Thymus (tissue), 11 donors: ENCODE data around the gene RPN1. TPM values are rescaled to one million over a fixed set of nuclear protein-coding genes. Genes with fewer than 3 reads are reported as not detected.
"Not testable (repeated sequence)": the region's sequence is repeated elsewhere in the genome, so short reads cannot be mapped to it uniquely, and the experiment has no call there.

ENCODE experiments used
- DNase-seq, 9 donors: peaks; one replicate each; pipeline ENCODE4 v3.0.0-alpha.2; 2013; ENCODE audit warnings: low spot score in 9 of 9, low read depth in 6 of 9, missing footprints in 1 of 9
- H3K27ac ChIP-seq, 2 donors: one replicate each; pipeline ENCODE4 v1.5.1; 2013; ENCODE audit warnings: control low read depth in 1 of 2, low read depth in 1 of 2, low read length in 1 of 2, mild to moderate bottlenecking in 1 of 2, moderate library complexity in 1 of 2
- H3K27me3 ChIP-seq, 2 donors: one replicate each; pipeline ENCODE4 v1.5.1; 2013; ENCODE audit warnings: low read length in 1 of 2; ENCODE audit not compliant: control insufficient read depth in 2 of 2, insufficient read depth in 1 of 2
- H3K36me3 ChIP-seq, 2 donors: one replicate each; pipeline ENCODE4 v1.5.1; 2013; ENCODE audit warnings: low read length in 1 of 2, mild to moderate bottlenecking in 1 of 2, moderate library complexity in 1 of 2; ENCODE audit not compliant: control insufficient read depth in 2 of 2, insufficient read depth in 2 of 2
- H3K4me1 ChIP-seq, 2 donors: one replicate each; pipeline ENCODE4 v1.5.1; 2013; ENCODE audit warnings: low read length in 2 of 2; ENCODE audit not compliant: control insufficient read depth in 2 of 2, insufficient read depth in 2 of 2
- H3K4me3 ChIP-seq, 2 donors: one replicate each; pipeline ENCODE4 v1.5.1; 2013; ENCODE audit warnings: low read length in 2 of 2, control low read depth in 1 of 2, mild to moderate bottlenecking in 1 of 2
- H3K9me3 ChIP-seq, 2 donors: one replicate each; pipeline ENCODE4 v1.5.1; 2013; ENCODE audit warnings: low read length in 1 of 2, mild to moderate bottlenecking in 1 of 2; ENCODE audit not compliant: control insufficient read depth in 2 of 2, insufficient read depth in 1 of 2
- WGBS: extraction: QIAGEN DNeasy Blood & Tissue Kit; methylation state at CpG from one replicate; pipeline ENCODE4 v1.1.7; 2013; 5-methylcytosine and 5-hydroxymethylcytosine counted together
- polyA plus RNA-seq: library from polyadenylated mRNA; stranded (reverse); fragments of 200-250 nt; gene quantifications from one replicate; pipeline ENCODE4 v1.2.3, GENCODE V29; 2013
- total RNA-seq: library from RNA; stranded (reverse); fragments of 120-200 nt; gene quantifications from one replicate; pipeline ENCODE4 v1.2.4, GENCODE V29; 2013
- donor health status: healthy.

Gene RPN1
- total and polyA plus RNA-seq, 2 donors, result 103 to 175 TPM

GRCh38 chr3:128655531-128655930, 4.9 kb upstream of the RPN1 start:
- Histone ChIP-seq H3K9me3 (peaks cover 0 to 18% of the 10 kb centered on the region in 2 donors), H3K27me3 (no peaks in the 10 kb centered on the region), H3K36me3 (no peaks in the 10 kb centered on the region), H3K27ac (no peak overlapping the region), H3K4me3 (no peak overlapping the region), H3K4me1 (peaks cover 0 to 9% of the 10 kb centered on the region in 2 donors)
- DNase-seq, result no peak
- WGBS, result 93% methylated on average over 3 of the region's 3 CpGs

- peak in 4 of 9 donors; percentile 12 to 61 (median 26) for DNase-seq
- Histone ChIP-seq H3K4me3 (peak overlapping the region; percentile 40 to 46), H3K27ac (peak overlapping the region; percentile 46 to 47), H3K9me3 (peaks cover 0 to 20% of the 10 kb centered on the region in 2 donors)
- H3K4me1 ChIP-seq, H3K27me3 ChIP-seq, H3K36me3 ChIP-seq: not testable (repeated sequence)
- 20% methylated on average over 24 of the region's 24 CpGs for WGBS
Measured at GRCh38 chr3:128653993-128654805, 3.6 kb upstream of the RPN1 start.

DNA sequence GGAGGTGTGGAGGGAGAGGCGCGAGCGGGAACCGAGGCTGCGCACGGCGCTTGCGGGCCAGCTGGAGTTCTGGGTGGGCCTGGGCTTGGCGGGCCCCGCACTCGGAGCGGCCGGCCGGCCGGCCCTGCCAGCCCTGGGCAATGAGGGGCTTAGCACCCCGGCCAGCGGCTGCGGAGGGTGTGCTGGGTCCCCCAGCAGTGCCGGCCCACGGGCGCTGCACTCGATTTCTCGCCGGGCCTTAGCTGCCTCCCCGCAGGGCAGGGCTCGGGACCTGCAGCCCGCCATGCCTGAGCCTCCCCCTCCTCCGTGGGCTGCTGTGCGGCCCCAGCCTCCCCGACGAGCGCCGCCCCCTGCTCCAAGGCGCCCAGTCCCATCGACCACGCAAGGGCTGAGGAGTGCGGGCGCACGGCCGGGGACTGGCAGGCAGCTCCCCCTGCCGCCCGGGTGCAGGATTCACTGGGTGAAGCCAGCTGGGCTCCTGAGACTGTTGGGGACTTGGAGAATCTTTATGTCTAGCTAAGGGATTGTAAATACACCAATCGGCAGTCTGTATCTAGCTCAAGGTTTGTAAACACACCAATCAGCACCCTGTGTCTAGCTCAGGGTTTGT, 2.9 kb upstream of the RPN1 start:
- H3K4me3 ChIP-seq, H3K36me3 ChIP-seq, H3K27ac ChIP-seq, H3K27me3 ChIP-seq: not testable (repeated sequence)
- 69% methylated on average over 43 of the region's 43 CpGs for WGBS
- H3K9me3 ChIP-seq, result peaks cover 0 to 20% of the 10 kb centered on the region in 2 donors
- peaks cover 2 to 14% of the 10 kb centered on the region in 2 donors for H3K4me1 ChIP-seq
- DNase-seq, result peak in 2 of 9 donors; percentile 21 to 61

- 68% methylated on average over 8 of the region's 8 CpGs for WGBS
- Histone ChIP-seq H3K9me3 (peaks cover 0 to 20% of the 10 kb centered on the region in 2 donors), H3K4me1 (peaks cover 2 to 7% of the 10 kb centered on the region in 2 donors), H3K36me3 (peaks cover 6 to 10% of the 10 kb centered on the region in 2 donors), H3K27ac (no peak overlapping the region), H3K27me3 (no peaks in the 10 kb centered on the region), H3K4me3 (peak overlapping the region; percentile 99)
- DNase-seq, result no peak
Measured at GRCh38 chr3:128648940-128649663, 1.5 kb downstream of the RPN1 start.

DNA sequence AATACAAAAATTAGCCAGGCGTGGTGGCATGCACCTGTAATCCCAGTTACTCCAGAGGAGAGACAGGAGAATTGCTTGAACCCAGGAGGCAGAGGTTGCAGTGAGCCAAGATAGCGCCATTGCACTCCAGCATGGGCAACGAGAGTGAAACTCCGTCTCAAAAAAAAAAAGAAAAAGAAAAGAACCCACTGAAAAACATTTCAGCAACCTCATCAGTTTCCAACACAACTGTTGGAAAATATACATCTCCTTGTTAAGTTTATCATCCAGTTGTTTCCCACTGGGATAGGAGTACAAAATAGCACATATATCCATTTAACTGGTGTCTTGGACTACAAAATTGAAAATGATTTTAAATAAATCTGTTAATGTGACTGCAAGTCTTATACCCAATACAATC, 2.2 kb downstream of the RPN1 start:
- Histone ChIP-seq H3K4me1 (peaks cover 2 to 5% of the 10 kb centered on the region in 2 donors), H3K36me3 (peaks cover 13 to 17% of the 10 kb centered on the region in 2 donors), H3K9me3 (peaks cover 0 to 20% of the 10 kb centered on the region in 2 donors), H3K4me3 (no peak overlapping the region), H3K27ac (no peak overlapping the region), H3K27me3 (no peaks in the 10 kb centered on the region)
- WGBS, result 92% methylated on average over 4 of the region's 4 CpGs
- no peak for DNase-seq

GRCh38 chr3:128647307-128647706, 3.3 kb downstream of the RPN1 start:
- Histone ChIP-seq H3K4me3 (no peak overlapping the region), H3K4me1 (peaks cover 2 to 5% of the 10 kb centered on the region in 2 donors), H3K9me3 (peaks cover 0 to 15% of the 10 kb centered on the region in 2 donors), H3K27ac (no peak overlapping the region), H3K27me3 (no peaks in the 10 kb centered on the region), H3K36me3 (peaks cover 16 to 25% of the 10 kb centered on the region in 2 donors)
- no peak for DNase-seq
- WGBS, result 93% methylated on average over 3 of the region's 3 CpGs

DNA sequence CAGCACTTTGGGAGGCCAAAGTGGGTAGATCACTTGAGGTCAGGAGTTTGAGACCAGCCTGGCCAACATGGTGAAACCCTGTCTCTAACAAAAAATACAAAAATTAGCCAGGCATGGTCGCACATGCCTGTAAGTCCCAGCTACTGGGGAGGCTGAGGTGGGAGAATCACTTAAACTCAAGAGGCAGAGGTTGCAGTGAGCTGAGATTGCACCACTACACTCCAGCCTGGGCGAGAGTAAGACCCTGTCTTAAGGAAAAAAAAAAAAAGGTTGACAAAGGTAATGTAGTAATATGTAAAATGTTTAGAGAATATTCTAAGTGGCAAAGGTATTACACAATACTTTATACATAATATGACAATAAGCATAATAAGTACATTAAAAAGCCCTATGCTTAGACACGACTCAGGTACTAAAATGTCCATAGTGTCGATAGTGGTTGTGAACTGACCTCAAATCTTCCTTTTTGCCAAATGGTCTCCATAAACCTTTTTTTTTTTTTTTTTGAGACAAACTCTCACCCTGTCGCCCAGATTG, 16.5 kb downstream of the RPN1 start:
- no peaks in the 10 kb centered on the region for H3K27me3 ChIP-seq
- H3K9me3 ChIP-seq, result no peaks in the 10 kb centered on the region
- DNase-seq, result no peak
- no peaks in the 10 kb centered on the region for H3K4me1 ChIP-seq
- no peak overlapping the region for H3K27ac ChIP-seq
- no peak overlapping the region for H3K4me3 ChIP-seq
- peaks cover 46 to 52% of the 10 kb centered on the region in 2 donors for H3K36me3 ChIP-seq
- WGBS, result over 99% methylated on average over 5 of the region's 5 CpGs

- no peak overlapping the region for H3K27ac ChIP-seq
- H3K9me3 ChIP-seq, result no peaks in the 10 kb centered on the region
- H3K4me3 ChIP-seq, result no peak overlapping the region
- no peaks in the 10 kb centered on the region for H3K27me3 ChIP-seq
- no peaks in the 10 kb centered on the region for H3K4me1 ChIP-seq
- peaks cover 39 to 55% of the 10 kb centered on the region in 2 donors for H3K36me3 ChIP-seq
- 99% methylated on average over 2 of the region's 2 CpGs for WGBS
- no peak for DNase-seq
Measured at GRCh38 chr3:128632301-128632700, 18.3 kb downstream of the RPN1 start.
